Measurements from ENCODE around the gene MOCOS. TPM values are rescaled to one million over a fixed set of nuclear protein-coding genes. Genes with fewer than 3 reads are reported as not detected.

Gene MOCOS
- total and polyA plus RNA-seq, 2 of the 8 experiments (the other 6 are each of a cell fraction or from before 2014, with no cell fraction given) = 4.7 to 5.8 TPM

- no peak overlapping the region for H3K9ac ChIP-seq (replicated peaks in 1 of 4; ENCODE audit: extremely low read depth in 1 of 4, low read depth in 3 of 4, low read length in 3 of 4)
- peaks cover 23 to 91% (median 67%) of the 10 kb centered on the region in 4 experiments; a peak in 7 of 8 replicates for H3K36me3 ChIP-seq (ENCODE audit: control insufficient read depth in 2 of 4, insufficient read depth in 4 of 4, low read length in 3 of 4)
- no peak overlapping the region for H2BK5ac ChIP-seq (ENCODE audit: low read depth, low read length)
- no peak overlapping the region for H3K18ac ChIP-seq (ENCODE audit: extremely low read depth, low read length)
- H2AFZ ChIP-seq (ENCODE audit: low read length) = no peak overlapping the region
- H3K4ac ChIP-seq (replicated peaks; ENCODE audit: insufficient read length, low read depth, low read length) = no peak overlapping the region
- ChIA-PET CTCF (ENCODE audit: partially characterized antibody) (interaction anchor here (0.6 to 1.1 kb wide), 2 partner anchors 24 to 33 kb away, joined by 3 read pairs; no protein-coding TSS in a partner anchor), POLR2A (ENCODE audit: partially characterized antibody) (interaction anchor here (1.2 kb wide), 1 partner anchor 14 kb away, joined by 4 read pairs; no protein-coding TSS in a partner anchor)
- H4K8ac ChIP-seq (ENCODE audit: extremely low read depth, insufficient read depth, low read length) = no peak overlapping the region
- no peaks in the 10 kb centered on the region for H3K79me1 ChIP-seq (ENCODE audit: low read depth, low read length)
- H4K91ac ChIP-seq (replicated peaks; ENCODE audit: insufficient read length, low read length) = no peak overlapping the region
- H3K56ac ChIP-seq (replicated peaks; ENCODE audit: insufficient read length, low read depth, low read length) = no peak overlapping the region
- no peak overlapping the region for H2AK5ac ChIP-seq (ENCODE audit: low read depth, low read length)
- no peaks in the 10 kb centered on the region for H3K4me1 ChIP-seq (replicated peaks in 1 of 4; ENCODE audit: control insufficient read depth in 3 of 4, insufficient read depth in 4 of 4, low read length in 3 of 4)
- no peak overlapping the region for H3K23ac ChIP-seq (ENCODE audit: insufficient read length)
- no peak overlapping the region for H3K4me2 ChIP-seq (ENCODE audit: insufficient read depth in 1 of 2, low read depth in 2 of 2, low read length in 2 of 2)
- no peak overlapping the region for H2BK20ac ChIP-seq (ENCODE audit: low read length)
- no peak for FAIRE-seq
- no peak for DNase-seq (ENCODE audit: low read depth in 1 of 2, low spot score in 2 of 2)
- no peak overlapping the region for H3K14ac ChIP-seq (ENCODE audit: insufficient read length)
- no peak overlapping the region for H3K4me3 ChIP-seq (ENCODE audit: extremely low read depth in 1 of 4, insufficient read depth in 2 of 4, low read depth in 3 of 4, low read length in 4 of 4)
- no peaks in the 10 kb centered on the region for H3K9me3 ChIP-seq (ENCODE audit: insufficient read depth in 2 of 2, low read depth in 1 of 2, low read length in 1 of 2)
- no peaks in the 10 kb centered on the region for H3K79me2 ChIP-seq (ENCODE audit: control insufficient read depth in 1 of 2, insufficient read depth in 2 of 2, low read length in 2 of 2)
- H4K20me1 ChIP-seq (replicated peaks in 1 of 2; ENCODE audit: control insufficient read depth in 1 of 2, insufficient read depth in 2 of 2, low read length in 2 of 2) = peaks cover 0 to 5% of the 10 kb centered on the region in 2 experiments
- no peak overlapping the region for H2BK120ac ChIP-seq (replicated peaks; ENCODE audit: low read depth, low read length)
- no peak overlapping the region for H2BK12ac ChIP-seq (ENCODE audit: low read depth, low read length)
- H4K5ac ChIP-seq (ENCODE audit: insufficient read length, low read depth, low read length) = no peak overlapping the region
- H3K27ac ChIP-seq (ENCODE audit: low read depth, low read length) = no peak overlapping the region
- 87% methylated on average over 1 of the region's 1 CpG; no CpG with 5 or more reads in 1 of the 2 experiments for WGBS, 2 experiments (ENCODE audit: extremely low coverage in 1 of 2, insufficient coverage in 1 of 2, insufficient read length in 1 of 2, insufficient replicate concordance in 2 of 2, low coverage in 1 of 2, low lambda C conversion rate in 2 of 2, missing lambda C conversion rate in 1 of 2)
- no peak overlapping the region for H2BK15ac ChIP-seq (ENCODE audit: low read length)
- no peaks in the 10 kb centered on the region for H3K27me3 ChIP-seq (replicated peaks in 1 of 4; ENCODE audit: control insufficient read depth in 3 of 4, extremely low read depth in 1 of 4, insufficient read depth in 3 of 4, low read length in 3 of 4)
- H3K23me2 ChIP-seq (ENCODE audit: low read depth, low read length) = no peaks in the 10 kb centered on the region
- no peak for TF ChIP-seq ATF3 (IDR thresholded peaks at IDR 0.05; ENCODE audit: insufficient read depth, low read depth, low read length)
- no peak for TF ChIP-seq SP2 (IDR thresholded peaks at IDR 0.05; ENCODE audit: low read length)
- no peak for TF ChIP-seq RFX5 (IDR thresholded peaks at IDR 0.05; ENCODE audit: borderline replicate concordance, low read depth, low read length)
- no peak for TF ChIP-seq TAF7 (optimal IDR thresholded peaks at IDR 0.05; ENCODE audit: borderline replicate concordance, low read depth, low read length)
- no peak for TF ChIP-seq CTBP2 (IDR thresholded peaks at IDR 0.05; ENCODE audit: borderline replicate concordance, insufficient read depth, insufficient read length, low read length)
- TF ChIP-seq CBX8 (IDR thresholded peaks at IDR 0.05; ENCODE audit: borderline replicate concordance, low read depth, low read length) = no peak
- no peak for TF ChIP-seq SUZ12 (IDR thresholded peaks at IDR 0.05; ENCODE audit: low read length)
- no peak for TF ChIP-seq KDM5A (IDR thresholded peaks at IDR 0.05; ENCODE audit: low read length)
Measured at GRCh38 chr18:36152781-36153180, 34.5 kb upstream of the MOCOS start.

Data from H1 (cell line).